K562 (cell line): ENCODE results near the gene KXD1. TPM values are rescaled to one million over a fixed set of nuclear protein-coding genes. Genes with fewer than 3 reads are reported as not detected.
A peak's percentile ranks its signal among the peaks of the same experiment; 100 is the strongest.

Experiments
- BRCA1 ChIP-seq, 2 experiments: fragments of 450-650 bp in 1 of 2; sonication (generic) in 1 of 2; formaldehyde crosslinking in 1 of 2; IDR thresholded peaks; 2 replicates each; pipeline versions ENCODE4 v1.5.0 to v1.6.1; 2017 to 2020; ENCODE audit warnings: mild to moderate bottlenecking in 1 of 2, missing genetic modification reagents in 1 of 2
- CREB1 ChIP-seq, 2 experiments: sonication (generic) in 1 of 2; formaldehyde crosslinking in 1 of 2; IDR thresholded peaks; 2 replicates each; pipeline versions ENCODE4 v1.6.1 to v1.8.0; 2012 to 2022; ENCODE audit warnings: inconsistent platforms in 1 of 2, mild to moderate bottlenecking in 1 of 2, missing genetic modification reagents in 1 of 2, moderate library complexity in 1 of 2
- CREM ChIP-seq: IDR thresholded peaks from 2 replicates; pipeline ENCODE4 v1.6.1; 2014; ENCODE audit warnings: antibody characterized with exemption, low read depth
- CSDE1 ChIP-seq, 2 experiments: fragments of 450-650 bp; IDR thresholded peaks; 2 replicates each; pipeline ENCODE4 v1.6.1; 2016; ENCODE audit warnings: mild to moderate bottlenecking in 1 of 2
- EP400 ChIP-seq: fragments of 450-650 bp; IDR thresholded peaks from 2 replicates; pipeline ENCODE4 v1.6.1; 2017; ENCODE audit warnings: antibody characterized with exemption, mild to moderate bottlenecking, moderate library complexity
- GTF2F1 ChIP-seq: IDR thresholded peaks from 2 replicates; pipeline ENCODE4 v1.6.1; 2011; ENCODE audit warnings: low read depth, low read length, improper control_type of control experiment
- L3MBTL2 ChIP-seq: fragments of 450-650 bp; IDR thresholded peaks from 2 replicates; pipeline ENCODE4 v1.6.1; 2016; ENCODE audit warnings: mild to moderate bottlenecking, moderate library complexity
- MTA3 ChIP-seq: fragments of 450-650 bp; formaldehyde crosslinking; IDR thresholded peaks from 2 replicates; pipeline ENCODE4 v1.6.1; 2017; ENCODE audit warnings: mild to moderate bottlenecking, borderline replicate concordance
- MTF1 ChIP-seq: fragments of 250-450 bp; sonication (Bioruptor Pico); IDR thresholded peaks from 2 replicates; pipeline ENCODE4 v1.9.0; 2021; ENCODE audit warnings: moderate library complexity, mild to moderate bottlenecking, inconsistent platforms, borderline replicate concordance
- NCOA4 ChIP-seq: fragments of 450-650 bp; IDR thresholded peaks from 2 replicates; pipeline ENCODE4 v1.6.1; 2018; ENCODE audit warnings: mild to moderate bottlenecking; ENCODE audit not compliant: partially characterized antibody
- NFRKB ChIP-seq: fragments of 450-650 bp; IDR thresholded peaks from 2 replicates; pipeline ENCODE4 v1.6.1; 2016; ENCODE audit warnings: low read depth
- PBX2 ChIP-seq, 2 experiments: IDR thresholded peaks in 1 of 2; conservative IDR thresholded peaks in 1 of 2; 2 replicates each; pipeline ENCODE4 v1.6.1; 2016; ENCODE audit warnings: low read depth in 2 of 2, mild to moderate bottlenecking in 1 of 2, missing compliant biosample characterization in 1 of 2, missing genetic modification characterization in 1 of 2, moderate library complexity in 1 of 2
- PHF20 ChIP-seq: fragments of 450-650 bp; IDR thresholded peaks from 2 replicates; pipeline ENCODE4 v1.6.1; 2018; ENCODE audit not compliant: partially characterized antibody
- SMAD4 ChIP-seq: fragments of 250-450 bp; sonication (Bioruptor Pico); conservative IDR thresholded peaks from 2 replicates; pipeline ENCODE4 v1.8.0; 2021; ENCODE audit warnings: inconsistent platforms, mild to moderate bottlenecking, moderate library complexity
- SMARCC2 ChIP-seq: fragments of 450-650 bp; IDR thresholded peaks from 2 replicates; pipeline ENCODE4 v1.6.1; 2017; ENCODE audit warnings: antibody characterized with exemption, moderate library complexity, mild to moderate bottlenecking, low read depth
- TFAP4 ChIP-seq: sonication (generic); formaldehyde crosslinking; IDR thresholded peaks from 2 replicates; pipeline ENCODE4 v1.8.0; 2022; ENCODE audit warnings: missing genetic modification reagents, mild to moderate bottlenecking, moderate library complexity, borderline replicate concordance
- TSC22D4 ChIP-seq: fragments of 450-650 bp; IDR thresholded peaks from 2 replicates; pipeline ENCODE4 v1.6.1; 2016; ENCODE audit warnings: missing genetic modification characterization, missing biosample characterization, control low read depth
- ZBTB7A ChIP-seq: IDR thresholded peaks from 2 replicates; pipeline ENCODE4 v1.6.1; 2011; ENCODE audit warnings: low read depth, mild to moderate bottlenecking, low read length, moderate library complexity, borderline replicate concordance; ENCODE audit not compliant: control insufficient read depth
- ZKSCAN8 ChIP-seq: fragments of 200-800 bp; sonication (Bioruptor generic); IDR thresholded peaks from 2 replicates; pipeline ENCODE4 v1.6.1; 2016; ENCODE audit warnings: missing genetic modification characterization, missing compliant biosample characterization
- ZNF134 ChIP-seq: fragments of 250-450 bp; sonication (Bioruptor Pico); conservative IDR thresholded peaks from 2 replicates; pipeline ENCODE4 v1.4.0; 2020
- ZNF224 ChIP-seq: sonication (generic); formaldehyde crosslinking; IDR thresholded peaks from 2 replicates; pipeline ENCODE4 v1.8.0; 2022; ENCODE audit warnings: mild to moderate bottlenecking, missing genetic modification reagents
- ZNF507 ChIP-seq: conservative IDR thresholded peaks from 2 replicates; pipeline ENCODE4 v1.6.1; 2017; ENCODE audit warnings: missing genetic modification characterization, missing compliant biosample characterization
- ZNF589 ChIP-seq: fragments of 200-800 bp; sonication (Bioruptor generic); IDR thresholded peaks from 2 replicates; pipeline ENCODE4 v1.6.1; 2016; ENCODE audit warnings: low read depth, missing genetic modification characterization, missing compliant biosample characterization
- ZNF77 ChIP-seq: fragments of 250-450 bp; sonication (Bioruptor Pico); IDR thresholded peaks from 2 replicates; pipeline ENCODE4 v1.5.0; 2020
- ZSCAN32 ChIP-seq: fragments of 450-650 bp; formaldehyde crosslinking; IDR thresholded peaks from 2 replicates; pipeline ENCODE4 v1.4.0; 2020; ENCODE audit warnings: mild to moderate bottlenecking, moderate library complexity
- polyA plus RNA-seq, 8 experiments: library from polyadenylated mRNA; depleted of rRNA in 4 of 8; stranded (reverse) in 5 of 8; unstranded in 3 of 8; fragments of >200 nt; fragmentation: Nextera tagmentation in 2 of 8; fragmentation: Illumina TruSeq in 1 of 8; extraction: Ambion mirVana in 2 of 8; extraction: Trizol in 1 of 8; gene quantifications; 2 replicates each; pipeline versions ENCODE4 v1.2.1 to v1.2.3, GENCODE V29; 2011 to 2014; ENCODE audit warnings: inconsistent platforms in 1 of 8, missing spikeins in 1 of 8
- total RNA-seq, 7 experiments: library from RNA; depleted of rRNA in 6 of 7; stranded (reverse); fragments of >200 nt in 6 of 7; fragmentation: Illumina TruSeq in 2 of 7; extraction: Trizol in 2 of 7; gene quantifications; 2 replicates each; pipeline versions ENCODE4 v1.2.1 to v1.2.3, GENCODE V29; 2011 to 2021; ENCODE audit warnings: low replicate concordance in 1 of 7

Gene KXD1
- total and polyA plus RNA-seq, 9 of the 15 experiments (the other 6 are each of a cell fraction or from before 2014, with no cell fraction given) = 21.9 to 210 (median 118) TPM

DNA sequence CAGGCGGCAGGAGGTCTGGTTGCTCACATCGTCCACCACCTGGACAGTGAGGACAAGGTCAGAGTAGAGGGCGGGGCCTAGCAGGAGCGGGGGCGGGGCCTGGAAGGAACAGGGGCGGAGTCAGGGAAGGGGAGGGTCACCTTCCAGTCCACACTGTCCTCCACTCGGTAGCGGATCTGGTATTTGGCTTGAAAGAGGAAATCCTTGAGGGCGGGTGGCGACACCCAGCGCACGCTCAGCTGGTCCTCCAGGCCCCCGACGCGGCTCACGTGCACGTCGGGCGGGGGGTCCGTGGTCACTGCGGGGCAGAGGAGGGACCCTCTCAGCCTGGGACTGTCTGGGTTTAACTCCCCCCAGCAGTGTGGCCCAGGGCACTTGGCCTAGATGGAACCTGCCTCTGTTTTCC is 39.1 kb downstream of the KXD1 start (continued):
- 0 out of 2 replicates have a peak, but pooled peaks have one; percentile 18 for TF ChIP-seq CREM
- no peak for TF ChIP-seq PBX2 (CRISPR knock-in tag; IDR thresholded peaks at IDR 0.05; ENCODE audit: low read depth)
- TF ChIP-seq PBX2 (tag; conservative IDR thresholded peaks at IDR 0.05; ENCODE audit: low read depth) = no peak
- peak; percentile 42 for TF ChIP-seq PHF20
- 0 out of 2 replicates have a peak, but pooled peaks have one; percentile 23 for TF ChIP-seq SMAD4 (CRISPR knock-in tag)
- TF ChIP-seq MTF1 (CRISPR knock-in tag) = no peak
- 0 out of 2 replicates have a peak, but pooled peaks have one; percentile 14 for TF ChIP-seq ZNF589
- TF ChIP-seq MTA3 = peak; percentile 65; the same call in 1 of the 2 replicates
- no peak for TF ChIP-seq CSDE1 (IDR thresholded peaks at IDR 0.05)
- TF ChIP-seq TFAP4 = peak; percentile 97
- no peak for TF ChIP-seq ZKSCAN8 (CRISPR knock-in tag)
- no peak for TF ChIP-seq BRCA1 (IDR thresholded peaks at IDR 0.05)
- TF ChIP-seq BRCA1 (CRISPR knock-in tag; IDR thresholded peaks at IDR 0.05) = no peak
- TF ChIP-seq ZNF507 (tag) = no peak
- peak; percentile 89 for TF ChIP-seq L3MBTL2
- TF ChIP-seq ZSCAN32 (CRISPR knock-in tag) = no peak
- peak; percentile 56; the same call in 1 of the 2 replicates for TF ChIP-seq ZBTB7A
- TF ChIP-seq NFRKB = no peak
- TF ChIP-seq CREB1 (IDR thresholded peaks at IDR 0.05) = no peak
- no peak for TF ChIP-seq CREB1 (CRISPR knock-in tag; IDR thresholded peaks at IDR 0.05)
- TF ChIP-seq ZNF77 = no peak
- no peak for TF ChIP-seq SMARCC2
- TF ChIP-seq TSC22D4 (tag) = no peak
- TF ChIP-seq ZNF134 (CRISPR knock-in tag) = no peak
- TF ChIP-seq NCOA4 = no peak
- TF ChIP-seq GTF2F1 = no peak
- no peak for TF ChIP-seq ZNF224 (CRISPR knock-in tag)
- peak; percentile 60 for TF ChIP-seq EP400
